DOHH2 (cell line): ENCODE results near the gene MC1R.
A peak's percentile ranks its signal among the peaks of the same experiment; 100 is the strongest.

ENCODE experiments used
- H3F3A ChIP-seq: fragments of 200-600 bp; sonication (generic), shearing (Covaris generic); 2 replicates; pipeline ENCODE4 v1.6.0; 2016; ENCODE audit warnings: antibody characterized with exemption, mild to moderate bottlenecking; ENCODE audit not compliant: control insufficient read depth, insufficient read depth
- H3K27ac ChIP-seq: fragments of 200-600 bp; sonication (generic); 2 replicates; pipeline ENCODE4 v1.5.1; 2014; ENCODE audit warnings: low read depth, mild to moderate bottlenecking, low read length, moderate library complexity
- H3K27me3 ChIP-seq: fragments of 200-600 bp; sonication (generic); 2 replicates; pipeline ENCODE4 v1.6.1; 2014; ENCODE audit warnings: mild to moderate bottlenecking, low read length, mixed read lengths; ENCODE audit not compliant: control insufficient read depth
- H3K36me3 ChIP-seq: fragments of 200-600 bp; sonication (generic); 2 replicates; pipeline ENCODE4 v1.6.1; 2014; ENCODE audit warnings: mild to moderate bottlenecking, low read length, moderate library complexity, mixed read lengths; ENCODE audit not compliant: control insufficient read depth
- H3K4me1 ChIP-seq: fragments of 200-600 bp; sonication (generic); 2 replicates; pipeline ENCODE4 v1.6.1; 2014; ENCODE audit warnings: mild to moderate bottlenecking, low read length, mixed read lengths; ENCODE audit not compliant: control insufficient read depth
- H3K4me2 ChIP-seq: fragments of 200-600 bp; sonication (generic); 2 replicates; pipeline ENCODE4 v1.6.0; 2014; ENCODE audit warnings: mild to moderate bottlenecking, low read length, moderate library complexity
- H3K4me3 ChIP-seq: fragments of 200-600 bp; sonication (generic); 2 replicates; pipeline ENCODE4 v1.5.1; 2014; ENCODE audit warnings: mild to moderate bottlenecking, low read length, mixed read lengths
- H3K79me2 ChIP-seq: fragments of 200-600 bp; sonication (generic); 2 replicates; pipeline ENCODE4 v1.6.1; 2014; ENCODE audit warnings: mild to moderate bottlenecking, low read length, mixed read lengths; ENCODE audit not compliant: control insufficient read depth
- H3K9me2 ChIP-seq: fragments of 200-600 bp; sonication (generic); replicated peaks from 2 replicates; pipeline ENCODE4 v1.6.1; 2014; ENCODE audit warnings: mild to moderate bottlenecking, low read length, mixed read lengths; ENCODE audit not compliant: control insufficient read depth
- H3K9me3 ChIP-seq: fragments of 200-600 bp; sonication (generic); 2 replicates; pipeline ENCODE4 v1.6.1; 2014; ENCODE audit warnings: antibody characterized with exemption, low read length, mixed read lengths; ENCODE audit not compliant: control insufficient read depth, insufficient read depth
- H4K20me1 ChIP-seq: fragments of 200-600 bp; sonication (generic); 2 replicates; pipeline ENCODE4 v1.6.0; 2014; ENCODE audit warnings: low read depth, mild to moderate bottlenecking, antibody characterized with exemption, low read length, moderate library complexity; ENCODE audit not compliant: control insufficient read depth, insufficient read depth
- CTCF ChIP-seq: fragments of 200-600 bp; sonication (generic); IDR thresholded peaks from one replicate; pipeline ENCODE4 v1.5.1; 2014; ENCODE audit warnings: antibody characterized with exemption, mild to moderate bottlenecking, low read depth, low read length; ENCODE audit not compliant: poor library complexity, severe bottlenecking
- EZH2phosphoT487 ChIP-seq: fragments of 200-600 bp; sonication (generic); IDR thresholded peaks from 2 replicates; pipeline ENCODE4 v1.6.1; 2017; ENCODE audit warnings: borderline replicate concordance, mild to moderate bottlenecking, antibody characterized with exemption, low read length, moderate library complexity, mixed read lengths

Gene MC1R

GRCh38 chr16:89917773-89918452 lies 749 bp upstream of the MC1R start:
- H3K27ac ChIP-seq = peak overlapping the region; percentile 72
- H3K79me2 ChIP-seq = peaks cover 10% of the 10 kb centered on the region
- peaks cover 11% of the 10 kb centered on the region for H3K36me3 ChIP-seq
- peak overlapping the region; percentile 66 for H3K4me3 ChIP-seq
- H4K20me1 ChIP-seq = no peaks in the 10 kb centered on the region
- H3K9me3 ChIP-seq = no peaks in the 10 kb centered on the region
- H3K4me2 ChIP-seq = peak overlapping the region; percentile 76
- no peaks in the 10 kb centered on the region for H3K9me2 ChIP-seq
- H3K4me1 ChIP-seq = peaks cover 52% of the 10 kb centered on the region
- no peak for TF ChIP-seq EZH2phosphoT487
- no peak for TF ChIP-seq CTCF
- H3F3A ChIP-seq = peaks cover 14% of the 10 kb centered on the region
- no peaks in the 10 kb centered on the region for H3K27me3 ChIP-seq

GRCh38 chr16:89919535-89920406 lies 1.1 kb downstream of the MC1R start:
- Histone ChIP-seq H3K36me3 (peaks cover 12% of the 10 kb centered on the region), H3K4me3 (no peak overlapping the region), H3K9me2 (no peaks in the 10 kb centered on the region), H3K4me1 (peaks cover 54% of the 10 kb centered on the region), H3F3A (peaks cover 17% of the 10 kb centered on the region), H3K79me2 (peaks cover 26% of the 10 kb centered on the region), H3K9me3 (no peaks in the 10 kb centered on the region), H3K27me3 (no peaks in the 10 kb centered on the region), H4K20me1 (no peaks in the 10 kb centered on the region; the same call in 1 of the 2 replicates), H3K27ac (no peak overlapping the region), H3K4me2 (peak overlapping the region; percentile 84; the same call in 1 of the 2 replicates)
- TF ChIP-seq EZH2phosphoT487 (no peak), CTCF (no peak)

- H3K79me2 ChIP-seq = peaks cover 36% of the 10 kb centered on the region
- H3K27me3 ChIP-seq = no peaks in the 10 kb centered on the region
- H3K9me3 ChIP-seq = no peaks in the 10 kb centered on the region
- no peaks in the 10 kb centered on the region; the same call in 1 of the 2 replicates for H4K20me1 ChIP-seq
- peaks cover 20% of the 10 kb centered on the region for H3K36me3 ChIP-seq
- H3K4me1 ChIP-seq = peaks cover 61% of the 10 kb centered on the region
- peaks cover 22% of the 10 kb centered on the region for H3F3A ChIP-seq
- H3K27ac ChIP-seq = peak overlapping the region; percentile 86
- TF ChIP-seq EZH2phosphoT487 (no peak), CTCF (no peak)
- no peaks in the 10 kb centered on the region for H3K9me2 ChIP-seq
- H3K4me2 ChIP-seq = peak overlapping the region; percentile 84
- peak overlapping the region; percentile 90 for H3K4me3 ChIP-seq
These were observed 2.1 kb downstream of the MC1R start for GRCh38 chr16:89920723-89921122.
